A673 (cell line): ENCODE data around the gene DDX41. TPM values are rescaled to one million over a fixed set of nuclear protein-coding genes. Genes with fewer than 3 reads are reported as not detected.
A peak's percentile ranks its signal among the peaks of the same experiment; 100 is the strongest.

Experiments
- BruUV-seq: library from RNA; stranded (reverse); fragments of 400-500 nt; replicated peaks from 2 replicates; lab custom pipeline; 2021; lab: Mats Ljungman, UMichigan
- CTCF ChIA-PET: fragments of 300-600 bp; sonication (Branson Sonifier 250); formaldehyde crosslinking; loops from one replicate; lab custom pipeline; 2022; ENCODE audit warnings: antibody characterized with exemption; lab: Charles Lee
- POLR2A ChIA-PET: fragments of 300-600 bp; sonication (Branson Sonifier 250); formaldehyde crosslinking; loops from one replicate; lab custom pipeline; 2022; ENCODE audit warnings: antibody characterized with exemption; ENCODE audit not compliant: low non-redundant PET; lab: Charles Lee
- DNase-seq: peaks from one replicate; pipeline ENCODE4 v3.0.0-alpha.2; 2015; ENCODE audit warnings: low spot score
- H3K27ac ChIP-seq: fragments of 200-600 bp; sonication (generic); 2 replicates; pipeline ENCODE4 v1.5.1; 2016; ENCODE audit warnings: mixed run types, low read depth, mild to moderate bottlenecking, mixed read lengths, antibody characterized with exemption, low read length; ENCODE audit not compliant: poor library complexity, severe bottlenecking
- H3K27me3 ChIP-seq: fragments of 200-600 bp; sonication (generic); replicated peaks from 2 replicates; pipeline ENCODE4 v1.6.1; 2017; ENCODE audit warnings: mixed run types, low read depth, mild to moderate bottlenecking, mixed read lengths, antibody characterized with exemption, low read length; ENCODE audit not compliant: insufficient read depth, poor library complexity
- H3K36me3 ChIP-seq: fragments of 200-600 bp; sonication (generic); 2 replicates; pipeline ENCODE4 v1.6.1; 2016; ENCODE audit warnings: mixed run types, mild to moderate bottlenecking, mixed read lengths, antibody characterized with exemption, low read length; ENCODE audit not compliant: insufficient read depth, poor library complexity, severe bottlenecking
- H3K4me1 ChIP-seq: fragments of 200-600 bp; sonication (generic); 2 replicates; pipeline ENCODE4 v1.6.1; 2017; ENCODE audit warnings: mixed run types, mild to moderate bottlenecking, mixed read lengths, antibody characterized with exemption, low read length; ENCODE audit not compliant: insufficient read depth, poor library complexity, severe bottlenecking
- H3K4me3 ChIP-seq: fragments of 200-600 bp; sonication (generic); 2 replicates; pipeline ENCODE4 v1.5.1; 2016; ENCODE audit warnings: low read depth, mixed run types, mild to moderate bottlenecking, mixed read lengths, low read length; ENCODE audit not compliant: poor library complexity, severe bottlenecking
- H3K9me3 ChIP-seq: fragments of 200-600 bp; sonication (generic); 2 replicates; pipeline ENCODE4 v1.6.1; 2016; ENCODE audit warnings: mixed run types, low read depth, mild to moderate bottlenecking, mixed read lengths, antibody characterized with exemption, low read length; ENCODE audit not compliant: poor library complexity, severe bottlenecking
- EZH2 ChIP-seq: fragments of 200-600 bp; sonication (generic); IDR thresholded peaks from 2 replicates; pipeline ENCODE4 v1.6.1; 2017; ENCODE audit warnings: borderline replicate concordance, low read depth, mild to moderate bottlenecking, mixed read lengths, antibody characterized with exemption, low read length; ENCODE audit not compliant: poor library complexity, severe bottlenecking
- intact Hi-C: fragments of 100-400 bp; cut with micrococcal nuclease; formaldehyde crosslinking; loops from one replicate; pipeline ENCODE4 v1.10.0; 2022; ENCODE audit not compliant: unreplicated experiment
- total RNA-seq: library from RNA; stranded (reverse); gene quantifications from 2 replicates; pipeline ENCODE4 v1.2.3, GENCODE V29; 2021
- TF ChIP-seq, protein P1 (sequence below): fragments of 300-800, 200-600 bp; sonication (generic); conservative IDR thresholded peaks from 2 replicates; pipeline ENCODE4 v1.5.1; 2017; ENCODE audit warnings: low read depth, mild to moderate bottlenecking, antibody characterized with exemption, low read length, moderate library complexity, mixed read lengths

The DDX41 gene
- total RNA-seq, 1 experiment from 2014 or later: 82.3 TPM

DNA sequence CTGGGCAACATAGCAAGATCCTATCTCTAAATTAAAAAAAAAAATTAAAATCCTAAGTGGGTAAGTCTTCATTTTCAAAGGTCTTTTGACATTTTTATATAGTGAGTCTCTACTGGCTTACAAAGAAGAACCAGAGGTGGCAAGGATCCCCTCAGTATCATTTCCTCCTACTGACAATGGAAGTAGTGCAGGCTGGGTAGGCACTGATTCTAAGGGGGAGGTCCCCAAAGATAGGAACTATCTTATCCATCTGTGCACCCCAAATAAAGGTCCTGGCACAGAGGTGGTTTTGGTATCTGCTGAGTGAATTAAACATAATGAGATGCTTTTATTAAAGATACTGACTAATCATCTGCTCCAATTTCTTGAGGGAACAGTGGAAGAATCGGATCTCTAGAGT lies 33.4 kb upstream of the DDX41 start:
- ChIA-PET CTCF (no interaction called here), POLR2A (no interaction called here)
- Histone ChIP-seq H3K4me1 (peaks cover 19% of the 10 kb centered on the region), H3K9me3 (no peaks in the 10 kb centered on the region), H3K27me3 (no peaks in the 10 kb centered on the region), H3K27ac (no peak overlapping the region), H3K4me3 (no peak overlapping the region), H3K36me3 (peaks cover 12% of the 10 kb centered on the region)
- no TSS peak for BruUV-seq
- no peak for TF ChIP-seq EZH2
- TF ChIP-seq, protein P1, sequence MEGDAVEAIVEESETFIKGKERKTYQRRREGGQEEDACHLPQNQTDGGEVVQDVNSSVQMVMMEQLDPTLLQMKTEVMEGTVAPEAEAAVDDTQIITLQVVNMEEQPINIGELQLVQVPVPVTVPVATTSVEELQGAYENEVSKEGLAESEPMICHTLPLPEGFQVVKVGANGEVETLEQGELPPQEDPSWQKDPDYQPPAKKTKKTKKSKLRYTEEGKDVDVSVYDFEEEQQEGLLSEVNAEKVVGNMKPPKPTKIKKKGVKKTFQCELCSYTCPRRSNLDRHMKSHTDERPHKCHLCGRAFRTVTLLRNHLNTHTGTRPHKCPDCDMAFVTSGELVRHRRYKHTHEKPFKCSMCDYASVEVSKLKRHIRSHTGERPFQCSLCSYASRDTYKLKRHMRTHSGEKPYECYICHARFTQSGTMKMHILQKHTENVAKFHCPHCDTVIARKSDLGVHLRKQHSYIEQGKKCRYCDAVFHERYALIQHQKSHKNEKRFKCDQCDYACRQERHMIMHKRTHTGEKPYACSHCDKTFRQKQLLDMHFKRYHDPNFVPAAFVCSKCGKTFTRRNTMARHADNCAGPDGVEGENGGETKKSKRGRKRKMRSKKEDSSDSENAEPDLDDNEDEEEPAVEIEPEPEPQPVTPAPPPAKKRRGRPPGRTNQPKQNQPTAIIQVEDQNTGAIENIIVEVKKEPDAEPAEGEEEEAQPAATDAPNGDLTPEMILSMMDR: no peak
- intact Hi-C loops: no loop called here
- no peak for DNase-seq

DNA sequence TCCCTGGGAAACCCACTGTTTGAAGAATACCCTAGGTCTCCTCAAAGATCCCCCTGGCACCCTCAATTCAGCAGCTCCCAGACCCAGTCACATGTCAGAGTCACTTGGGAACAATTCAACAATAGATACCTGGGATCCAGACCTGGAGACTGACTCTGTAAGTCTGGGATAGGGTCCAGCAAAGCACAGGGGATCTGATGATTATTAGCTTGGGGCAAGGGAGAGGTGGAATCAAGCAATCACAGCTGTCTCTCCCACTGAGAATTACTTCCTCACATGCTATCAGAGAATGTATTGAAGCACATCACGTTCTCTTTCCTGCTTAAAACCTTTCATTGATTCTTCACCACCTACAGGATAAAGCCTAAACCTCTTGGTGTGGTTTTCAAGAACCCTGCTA lies 31.7 kb upstream of the DDX41 start:
- TF ChIP-seq, protein P1: no peak
- no peak for TF ChIP-seq EZH2
- Histone ChIP-seq H3K4me3 (no peak overlapping the region), H3K27ac (peak overlapping the region; percentile 13), H3K36me3 (peaks cover 12% of the 10 kb centered on the region), H3K4me1 (peaks cover 20% of the 10 kb centered on the region), H3K27me3 (no peaks in the 10 kb centered on the region), H3K9me3 (no peaks in the 10 kb centered on the region)
- DNase-seq: no peak
- ChIA-PET POLR2A (no interaction called here), CTCF (no interaction called here)
- BruUV-seq: no TSS peak
- intact Hi-C loops: no loop called here

DNA sequence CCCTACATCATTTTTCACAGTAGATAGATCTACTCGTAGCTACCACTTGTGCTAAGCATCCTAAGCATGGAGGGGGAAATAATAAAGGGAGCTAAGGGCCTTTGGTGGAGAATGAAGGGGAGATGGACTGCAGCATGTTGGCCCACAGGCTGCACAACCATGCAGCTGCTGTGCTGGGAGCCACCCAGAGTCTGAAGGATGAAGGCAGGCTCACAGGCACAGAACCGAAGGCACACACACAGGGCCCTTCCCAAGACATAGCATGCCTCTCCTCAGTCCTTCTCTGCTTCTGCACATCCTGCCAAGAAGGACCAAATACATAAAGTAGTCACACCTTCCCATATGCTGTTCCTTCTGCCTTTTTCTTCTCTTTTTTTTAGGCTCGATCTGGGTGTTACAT lies 31.0 kb upstream of the DDX41 start:
- no peaks in the 10 kb centered on the region for H3K9me3 ChIP-seq
- peaks cover 12% of the 10 kb centered on the region for H3K36me3 ChIP-seq
- no TSS peak for BruUV-seq
- intact Hi-C loops: no loop called here
- no peak overlapping the region for H3K27ac ChIP-seq
- H3K4me3 ChIP-seq: no peak overlapping the region
- peaks cover 20% of the 10 kb centered on the region for H3K4me1 ChIP-seq
- no peak for TF ChIP-seq EZH2
- TF ChIP-seq, protein P1: no peak
- POLR2A ChIA-PET: no interaction called here
- CTCF ChIA-PET: no interaction called here
- no peaks in the 10 kb centered on the region for H3K27me3 ChIP-seq
- no peak for DNase-seq
